ENCODE data around the gene BCL6B.
A peak's percentile ranks its signal among the peaks of the same experiment; 100 is the strongest.
"Not testable (repeated sequence)": the region's sequence is repeated elsewhere in the genome, so short reads cannot be mapped to it uniquely, and the experiment has no call there.

Gene BCL6B

DNA sequence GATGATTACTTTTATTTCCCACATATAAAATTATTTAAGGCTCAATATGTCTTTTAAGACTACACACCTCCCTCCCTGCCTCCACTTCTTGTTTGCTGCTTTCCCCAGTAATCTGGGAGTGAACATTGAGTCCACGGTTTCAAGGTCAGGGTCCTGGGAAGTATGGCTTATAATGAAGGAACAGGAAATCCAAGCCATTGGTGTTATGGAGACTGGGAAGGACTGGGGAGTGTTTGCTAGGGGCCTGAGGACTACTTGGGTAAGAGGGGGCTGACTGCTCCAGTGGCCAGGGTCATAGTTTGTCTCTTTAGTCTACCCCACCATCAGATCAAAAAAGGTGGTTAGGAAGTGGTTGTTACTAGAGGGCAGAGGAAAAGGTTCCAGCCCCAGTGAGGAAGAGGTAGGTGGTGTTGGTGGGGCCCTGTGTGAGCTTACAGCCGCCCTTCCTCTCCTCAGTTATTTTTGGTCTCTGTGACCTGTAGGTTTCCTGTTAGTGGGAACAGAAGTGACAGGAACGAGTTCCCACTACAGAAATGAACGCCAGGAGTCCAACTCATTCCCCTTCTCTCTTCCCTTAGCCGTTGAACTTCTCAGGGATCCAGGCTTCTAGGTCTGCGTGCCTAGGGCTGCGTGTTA is 12.2 kb downstream of the BCL6B start:
- no peak for DNase-seq

DNA sequence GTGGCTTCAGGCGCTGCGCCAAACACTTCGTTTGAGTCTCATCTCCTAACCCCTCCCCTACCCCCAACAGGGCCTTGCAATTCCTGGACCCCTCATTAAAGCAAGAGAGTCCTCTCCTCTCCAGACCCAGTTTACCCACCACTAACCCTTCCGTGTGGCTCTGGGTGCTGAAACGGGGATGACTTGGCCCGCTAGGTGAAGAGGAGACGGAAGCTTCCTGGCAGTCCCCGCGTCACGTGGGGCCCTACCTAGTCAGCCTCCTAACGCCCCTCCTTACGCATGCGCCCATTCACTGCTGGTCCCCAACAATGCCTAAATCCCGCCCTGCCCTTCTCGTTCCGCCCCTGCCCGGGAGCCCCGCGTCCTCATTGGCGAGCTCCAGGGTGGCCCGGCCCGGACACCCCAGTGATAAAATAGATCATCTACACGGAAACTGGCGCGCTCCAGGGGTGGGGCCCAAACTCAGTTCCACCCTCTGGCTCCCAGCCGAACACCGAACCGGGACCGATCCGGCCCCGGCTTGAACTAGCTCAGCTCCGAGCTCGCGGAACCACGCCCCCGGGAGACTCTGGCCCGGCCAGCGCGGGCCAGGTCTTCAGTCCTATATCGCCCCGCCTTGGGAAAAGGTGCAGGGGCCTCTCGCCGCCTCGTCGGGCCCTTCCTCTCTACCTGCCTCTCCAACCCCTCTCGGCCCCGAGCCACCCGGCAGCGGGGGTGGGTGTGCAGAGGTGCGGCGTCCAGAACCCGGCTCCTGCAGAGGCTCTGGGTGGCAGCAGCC is 12.9 kb downstream of the BCL6B start, which contains the start of gene SLC16A13:
Gene SLC16A13, plus strand, starts transcription at position 425 of the 778 bp plus-strand sequence. CDS start 368 bp downstream, outside the sequence.
- DNase-seq, result peak; percentile 95

DNA sequence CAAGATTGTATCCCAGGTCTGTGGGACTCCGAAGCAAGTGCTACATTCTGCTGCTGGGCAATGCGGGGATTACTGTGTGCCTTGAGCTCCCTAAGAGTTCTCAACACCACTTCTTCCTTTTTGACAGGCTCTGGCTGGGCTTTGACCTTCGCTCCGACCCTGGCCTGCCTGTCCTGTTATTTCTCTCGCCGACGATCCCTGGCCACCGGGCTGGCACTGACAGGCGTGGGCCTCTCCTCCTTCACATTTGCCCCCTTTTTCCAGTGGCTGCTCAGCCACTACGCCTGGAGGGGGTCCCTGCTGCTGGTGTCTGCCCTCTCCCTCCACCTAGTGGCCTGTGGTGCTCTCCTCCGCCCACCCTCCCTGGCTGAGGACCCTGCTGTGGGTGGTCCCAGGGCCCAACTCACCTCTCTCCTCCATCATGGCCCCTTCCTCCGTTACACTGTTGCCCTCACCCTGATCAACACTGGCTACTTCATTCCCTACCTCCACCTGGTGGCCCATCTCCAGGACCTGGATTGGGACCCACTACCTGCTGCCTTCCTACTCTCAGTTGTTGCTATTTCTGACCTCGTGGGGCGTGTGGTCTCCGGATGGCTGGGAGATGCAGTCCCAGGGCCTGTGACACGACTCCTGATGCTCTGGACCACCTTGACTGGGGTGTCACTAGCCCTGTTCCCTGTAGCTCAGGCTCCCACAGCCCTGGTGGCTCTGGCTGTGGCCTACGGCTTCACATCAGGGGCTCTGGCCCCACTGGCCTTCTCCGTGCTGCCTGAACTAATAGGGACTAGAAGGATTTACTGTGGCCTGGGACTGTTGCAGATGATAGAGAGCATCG is 15.4 kb downstream of the BCL6B start:
- DNase-seq, result no peak

DNA sequence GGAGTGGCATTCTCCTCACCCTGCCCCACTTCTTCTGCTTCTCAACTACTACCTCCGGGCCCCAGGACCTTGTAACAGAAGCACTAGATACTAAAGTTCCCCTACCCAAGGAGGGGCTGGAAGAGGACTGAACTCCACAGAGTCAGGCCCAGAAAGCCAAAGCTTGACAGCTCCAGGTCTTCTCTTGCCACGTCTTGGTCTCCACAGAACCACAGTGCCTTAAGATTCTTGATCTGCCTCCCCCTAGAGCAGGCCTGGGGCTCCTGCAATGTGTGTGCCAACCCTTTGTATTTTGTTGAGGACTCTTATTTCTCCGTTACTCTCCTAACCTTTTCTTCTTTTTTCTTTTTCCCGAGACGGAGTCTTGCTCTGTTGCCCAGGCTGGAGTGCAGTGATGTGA is 17.0 kb downstream of the BCL6B start:
- DNase-seq, result no peak

DNA sequence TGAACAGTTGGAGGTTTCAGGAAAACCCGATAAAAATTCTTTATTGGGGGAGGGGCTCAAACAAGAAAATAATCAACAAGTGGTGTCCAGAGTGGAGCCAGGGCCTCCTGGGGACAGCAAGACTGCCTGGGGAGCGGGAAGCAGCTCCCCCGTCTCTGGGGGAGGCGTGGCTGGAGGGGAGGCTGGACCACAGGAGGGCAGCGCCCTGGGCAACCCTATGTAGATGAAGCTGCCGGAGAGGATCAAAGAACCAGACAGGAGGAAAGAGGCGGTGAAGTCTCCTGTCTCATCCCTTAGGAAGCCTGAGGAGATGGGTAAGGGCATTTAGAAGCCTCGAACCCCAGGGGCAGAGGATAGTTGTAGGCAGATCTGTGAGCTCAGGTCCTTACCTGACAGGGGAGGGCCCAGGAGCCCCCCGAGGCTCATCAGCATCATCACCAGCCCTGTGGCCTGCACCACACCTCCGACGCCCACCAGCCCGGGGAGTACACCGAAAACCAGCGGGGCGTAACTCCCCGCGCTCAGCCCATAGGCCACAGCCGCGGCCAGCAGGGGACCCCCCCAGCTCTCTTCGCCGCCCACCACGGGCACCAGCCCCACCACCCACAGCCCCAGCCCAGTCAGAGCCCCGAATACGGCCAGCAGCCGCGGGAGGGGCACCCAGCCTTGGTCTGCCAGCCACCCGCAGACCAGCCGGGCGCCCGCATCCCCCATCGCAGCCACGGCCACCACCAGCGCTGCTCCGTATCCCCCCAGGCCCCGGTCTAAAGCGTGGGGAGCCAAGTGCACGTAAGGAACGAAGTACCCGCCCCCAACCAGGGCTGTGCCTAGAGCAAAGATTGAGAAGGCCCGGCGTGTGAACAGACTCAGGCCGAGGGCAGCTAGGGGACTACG is 19.0 kb downstream of the BCL6B start:
- DNase-seq, result no peak

DNA sequence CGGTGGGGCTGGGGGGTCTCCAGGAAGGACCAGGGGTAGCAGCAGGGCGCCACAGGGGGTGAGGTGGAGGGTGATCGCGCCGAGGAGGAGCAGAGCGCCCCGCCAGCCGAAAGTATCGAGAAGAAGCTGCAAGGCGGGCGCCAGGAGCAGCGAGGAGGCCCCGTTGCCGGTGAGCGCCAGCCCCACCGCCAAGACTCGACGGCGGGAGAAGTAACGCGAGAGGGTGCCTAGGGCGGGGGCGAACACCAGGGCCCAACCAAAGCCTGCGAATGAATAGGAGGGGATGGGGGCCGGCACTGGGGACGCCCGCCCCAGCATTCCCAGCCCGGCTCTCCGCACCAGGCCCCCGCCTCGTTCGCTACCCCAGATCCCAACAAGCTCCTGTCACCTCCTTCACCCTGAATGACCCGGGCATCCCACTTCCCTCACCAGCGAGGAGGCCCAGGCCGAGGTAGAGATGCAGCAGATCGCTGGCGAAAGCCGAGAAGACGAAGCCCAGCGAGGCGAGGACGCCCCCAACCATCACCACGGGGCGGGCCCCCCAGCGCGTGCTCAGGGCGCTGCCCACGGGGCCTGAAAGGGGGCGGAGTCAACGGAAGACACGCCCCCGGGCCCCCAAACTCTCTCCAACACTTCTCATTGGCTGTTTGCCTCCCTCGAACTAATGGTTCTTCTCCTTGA is 19.8 kb downstream of the BCL6B start:
- no peak for DNase-seq

DNA sequence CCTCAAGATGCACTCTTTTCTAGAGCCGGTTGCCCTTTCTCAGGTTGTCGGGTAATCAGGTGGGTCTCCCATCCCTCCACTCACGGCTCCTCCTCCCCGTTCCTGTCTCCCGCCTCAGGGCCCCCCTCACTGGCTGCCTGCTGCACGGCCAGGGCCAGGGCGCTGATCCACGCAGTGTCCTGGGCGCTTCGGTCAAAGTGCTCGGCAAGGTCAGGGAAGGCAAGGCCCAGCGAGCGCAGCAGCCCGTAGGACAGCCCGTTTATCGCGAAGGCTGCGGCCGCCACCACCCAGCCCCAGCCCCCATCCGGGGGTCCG is 20.3 kb downstream of the BCL6B start:
- no peak for DNase-seq

DNA sequence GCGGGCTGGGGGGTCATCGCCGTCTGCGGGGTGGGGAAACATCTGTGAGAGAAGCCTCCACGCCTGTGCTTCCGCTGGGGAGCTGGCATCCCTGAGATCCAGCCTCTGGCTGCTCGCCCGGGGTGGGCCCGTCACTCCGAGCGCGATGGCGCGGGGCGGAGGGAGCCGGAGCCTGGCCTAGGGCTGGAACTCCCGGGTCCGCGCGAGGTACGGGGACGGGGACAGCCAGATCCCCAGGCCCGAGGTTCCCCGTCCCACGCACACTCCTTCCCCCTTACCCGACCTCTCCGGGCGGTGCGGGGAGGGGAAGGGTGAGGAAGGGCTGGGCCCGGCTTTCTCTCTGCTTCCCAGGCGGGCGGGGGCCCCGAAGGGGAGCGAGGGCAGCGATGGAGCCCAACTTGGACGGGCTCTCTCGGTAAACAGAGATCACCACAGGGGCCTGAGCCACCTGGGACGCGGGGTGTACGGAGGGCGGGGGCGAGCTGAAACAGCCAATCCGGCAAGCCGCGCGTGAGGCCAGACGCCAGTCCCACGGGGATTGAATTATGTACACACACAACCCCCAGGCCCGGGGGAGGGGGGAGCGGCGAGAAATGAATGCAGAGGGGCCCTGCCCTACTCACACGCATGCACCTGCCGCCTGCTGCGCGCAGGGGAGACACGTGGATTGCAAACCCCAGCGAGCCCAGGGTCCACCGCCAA is 20.8 kb downstream of the BCL6B start, which contains the start of gene SLC16A11:
Gene SLC16A11, minus strand, starts transcription at position 596 of the 702 bp plus-strand sequence. Its CDS starts 579 bp downstream, at position 17.
- no peak for DNase-seq

DNA sequence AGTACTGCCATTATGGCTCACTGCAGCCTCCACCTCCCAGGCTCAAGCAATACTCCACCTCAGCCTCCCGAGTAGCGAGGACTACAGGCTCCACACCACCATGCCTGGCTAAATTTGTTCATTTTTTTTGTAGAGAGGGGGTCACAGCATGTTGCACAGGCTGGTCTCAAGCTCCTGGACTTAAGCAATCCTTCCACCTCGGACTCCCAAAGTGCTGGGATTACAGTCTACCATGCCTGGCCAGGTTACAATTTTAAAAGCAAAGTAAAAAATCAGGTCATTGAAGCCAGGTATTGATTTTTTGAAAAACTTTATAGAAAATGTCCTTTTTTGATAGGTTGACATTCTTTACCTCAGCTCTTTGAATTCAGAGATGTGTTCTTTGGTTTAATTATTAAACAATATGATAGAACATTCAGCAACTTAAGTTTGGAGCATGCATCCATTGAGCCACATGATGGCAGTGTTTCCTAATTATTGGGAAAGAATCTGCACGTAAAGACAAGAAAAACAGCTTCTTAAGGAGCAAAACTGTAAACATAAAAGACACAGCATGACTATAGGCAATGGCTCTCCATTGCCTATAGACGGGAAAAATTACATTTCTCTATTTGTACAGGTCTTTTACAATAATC is 22.8 kb downstream of the BCL6B start:
- DNase-seq, result peak; percentile 71

DNA sequence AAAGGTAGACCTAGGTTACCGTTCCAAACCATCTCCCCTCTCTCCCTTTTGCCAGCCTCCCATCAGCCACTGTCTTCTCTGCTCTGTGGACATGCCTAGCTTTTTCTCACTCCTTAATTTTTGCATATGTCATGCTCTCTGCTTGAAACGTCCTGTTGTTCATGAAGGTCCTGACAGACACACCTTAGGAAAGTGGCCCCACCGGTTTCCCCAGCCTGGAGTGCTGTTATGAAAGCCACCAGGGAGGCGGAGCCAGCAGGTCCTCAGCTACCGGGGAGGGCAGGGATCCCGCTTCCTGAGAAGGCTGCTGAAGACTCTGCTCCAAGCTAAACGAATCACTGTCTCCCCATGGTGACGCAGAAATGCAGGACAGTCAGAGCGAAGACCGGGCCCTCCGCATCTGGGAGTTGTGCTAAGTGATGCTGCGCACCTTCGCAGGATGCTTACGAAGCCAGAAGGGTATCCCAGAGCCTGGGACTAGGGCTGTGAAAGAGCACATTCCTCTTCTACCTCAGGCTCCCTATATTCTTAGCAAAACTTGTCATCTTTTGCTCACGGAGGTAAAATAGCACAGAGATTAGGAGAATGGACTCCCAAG is 23.4 kb downstream of the BCL6B start:
- no peak for DNase-seq

DNA sequence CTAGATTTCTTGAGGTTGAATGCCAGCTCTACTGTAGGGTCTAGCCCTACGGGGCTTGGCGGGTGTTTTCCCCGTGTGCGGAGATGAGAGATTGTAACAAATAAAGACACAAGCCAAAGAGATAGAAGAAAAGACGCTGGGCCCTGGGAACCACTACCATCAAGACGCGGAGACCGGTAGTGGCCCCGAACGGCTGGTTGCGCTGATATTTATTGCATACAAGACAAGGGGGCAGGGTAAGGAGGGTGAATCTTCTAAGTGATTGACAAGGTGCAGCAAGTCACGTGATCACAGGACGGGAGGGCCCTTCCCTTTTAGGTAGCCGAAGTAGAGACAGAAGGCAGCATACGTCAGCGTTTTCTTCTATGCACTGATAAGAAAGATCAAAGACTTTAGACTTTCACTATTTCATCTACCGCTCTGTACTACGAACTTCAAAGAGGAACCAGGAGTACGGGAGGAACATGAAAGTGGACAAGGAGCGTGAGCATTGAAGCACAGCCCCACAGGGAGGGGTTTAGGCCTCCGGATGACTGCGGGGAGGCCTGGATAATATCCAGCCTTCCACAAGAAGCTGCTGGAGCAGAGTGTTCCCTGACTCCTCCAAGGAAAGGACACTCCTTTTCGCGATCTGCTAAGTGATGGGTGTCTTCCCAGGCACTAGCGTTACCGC is 24.0 kb downstream of the BCL6B start:
- not testable (repeated sequence) for DNase-seq

DNA sequence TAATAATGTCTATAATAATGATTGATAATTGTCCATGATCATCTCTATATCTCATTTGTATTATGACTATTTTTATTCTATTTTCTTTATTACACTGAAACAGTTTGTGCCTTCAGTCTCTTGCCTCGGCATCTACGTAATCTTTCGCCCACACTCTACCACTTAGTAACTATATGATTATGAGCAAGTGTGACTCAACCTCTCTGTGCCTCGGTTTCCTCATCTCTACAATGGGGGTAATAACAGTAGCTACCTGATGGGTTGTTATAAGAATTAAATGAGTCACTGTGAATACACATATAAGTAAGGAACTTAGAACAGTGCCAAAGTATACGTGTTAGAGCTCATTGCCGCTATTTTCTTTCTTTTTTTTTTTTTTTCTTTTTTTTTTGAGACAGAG is 24.7 kb downstream of the BCL6B start:
- no peak for DNase-seq

DNA sequence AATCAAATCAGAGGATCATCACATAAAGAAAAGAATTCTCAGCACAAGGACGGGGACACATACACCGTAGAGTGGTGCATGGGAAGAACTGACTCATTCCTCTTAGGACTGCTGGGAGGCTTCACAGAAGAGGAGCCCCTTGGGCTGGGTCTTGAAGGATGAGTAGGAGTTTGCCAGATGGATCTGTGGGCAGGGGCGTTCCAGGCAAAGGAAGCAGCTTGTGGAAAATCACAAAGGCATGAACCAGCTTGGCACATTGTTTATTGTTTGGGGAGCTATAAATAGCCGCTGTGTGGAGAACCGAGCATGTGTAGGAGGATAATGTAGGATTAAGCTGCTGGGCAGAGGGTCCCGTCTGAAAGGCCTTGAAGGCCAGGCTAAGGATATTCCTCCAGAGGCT is 26.1 kb downstream of the BCL6B start:
- no peak for DNase-seq

DNA sequence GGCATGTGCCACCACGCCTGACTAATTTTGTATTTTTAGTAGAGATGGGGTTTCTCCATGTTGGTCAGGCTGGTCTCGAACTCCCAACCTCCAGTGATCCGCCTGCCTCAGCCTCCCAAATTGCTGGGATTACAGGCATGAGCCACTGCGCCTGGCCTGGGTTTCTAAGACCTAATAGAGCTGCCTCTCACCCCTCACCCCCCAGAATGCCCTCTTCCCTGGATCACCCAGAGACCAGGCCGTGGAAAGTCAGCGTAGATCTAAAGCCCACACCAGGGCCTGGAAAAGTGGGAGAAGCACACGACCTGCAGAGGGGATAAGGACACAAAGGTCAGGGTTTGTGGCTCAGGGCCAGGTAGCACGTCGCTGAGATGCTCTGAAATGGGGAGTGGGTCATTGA is 27.7 kb downstream of the BCL6B start:
- DNase-seq, result not testable (repeated sequence)

DNA sequence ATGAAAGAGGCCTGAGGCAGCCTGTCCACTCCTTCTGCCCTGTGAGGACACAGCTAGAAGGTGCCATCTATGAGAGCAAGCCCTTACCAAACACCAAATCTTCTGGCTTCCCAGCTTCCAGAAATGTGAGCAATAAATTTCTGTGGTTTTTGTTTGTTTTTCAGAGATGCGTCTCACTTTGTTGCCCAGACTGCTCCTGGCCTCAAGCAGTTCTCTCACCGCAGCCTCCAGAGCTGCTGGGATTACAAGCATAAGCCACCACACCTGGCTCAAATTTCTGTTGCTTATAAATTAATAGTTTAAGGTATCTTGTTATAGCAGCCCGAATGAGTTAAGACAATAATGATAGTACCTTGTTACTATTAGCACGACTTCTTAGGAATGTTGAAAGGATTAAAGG is 33.5 kb downstream of the BCL6B start:
- no peak for DNase-seq

DNA sequence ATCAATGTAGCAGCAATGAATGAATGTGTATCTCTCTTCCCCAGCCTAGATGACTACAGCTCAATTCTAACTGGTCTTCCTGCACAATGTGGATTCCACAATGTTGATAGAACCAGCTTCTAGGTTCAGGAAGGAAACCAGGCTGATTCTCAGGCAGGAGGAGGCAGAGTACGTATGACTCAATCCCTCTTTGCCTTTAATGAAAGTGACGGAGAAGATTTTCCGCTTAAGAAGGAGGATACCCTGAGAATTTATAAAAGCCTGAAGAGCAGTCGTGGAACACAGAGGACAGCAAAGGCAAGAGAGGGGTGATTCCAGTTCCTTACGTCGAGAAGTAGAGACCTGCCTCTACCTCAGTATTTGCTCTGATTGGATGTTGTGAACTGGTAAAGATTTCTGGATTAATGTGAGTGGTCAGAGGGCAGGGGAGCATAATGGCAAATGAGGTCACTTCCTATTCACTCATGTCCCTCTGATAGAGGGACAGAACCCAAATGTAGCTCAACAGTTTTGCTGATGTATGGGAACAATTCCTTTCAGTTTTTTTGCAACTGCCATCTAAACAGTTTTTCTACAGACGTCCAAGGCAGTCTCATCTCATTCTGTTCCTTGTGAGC is 36.1 kb downstream of the BCL6B start:
- DNase-seq, result no peak

DNA sequence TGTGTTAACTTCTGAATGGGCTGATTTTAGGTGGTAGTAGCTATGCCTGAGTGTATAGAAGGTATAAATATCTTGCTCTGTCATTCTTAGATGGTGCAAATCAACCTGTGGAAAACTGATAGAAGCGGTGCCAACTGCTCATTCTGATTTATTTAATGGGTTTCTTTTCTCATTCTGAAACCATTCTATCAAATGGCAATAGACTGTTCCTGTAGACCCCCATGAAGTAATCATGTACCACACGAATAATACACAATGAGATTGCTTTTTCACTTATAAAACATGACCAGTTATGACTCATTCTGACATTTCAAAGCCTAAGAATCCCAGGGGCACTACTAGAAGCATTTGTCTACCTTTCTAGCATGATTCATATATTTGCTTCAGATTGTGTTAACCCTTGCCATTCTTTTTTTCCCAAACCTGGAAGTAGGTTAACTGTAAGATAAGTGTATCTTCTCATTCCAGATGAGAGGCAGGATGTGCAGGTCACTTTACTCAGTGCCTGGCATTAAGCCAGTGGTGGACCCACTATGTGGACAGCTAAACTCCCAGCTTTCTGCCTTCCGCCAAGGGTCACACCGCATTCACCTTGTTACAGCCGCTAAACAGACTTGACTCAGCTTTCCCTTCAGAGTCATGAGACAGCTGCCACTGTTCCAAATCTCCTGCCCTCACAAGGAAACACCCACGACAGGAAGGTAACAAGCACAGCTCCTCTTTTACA is 37.5 kb downstream of the BCL6B start:
- DNase-seq, result peak; percentile 68

DNA sequence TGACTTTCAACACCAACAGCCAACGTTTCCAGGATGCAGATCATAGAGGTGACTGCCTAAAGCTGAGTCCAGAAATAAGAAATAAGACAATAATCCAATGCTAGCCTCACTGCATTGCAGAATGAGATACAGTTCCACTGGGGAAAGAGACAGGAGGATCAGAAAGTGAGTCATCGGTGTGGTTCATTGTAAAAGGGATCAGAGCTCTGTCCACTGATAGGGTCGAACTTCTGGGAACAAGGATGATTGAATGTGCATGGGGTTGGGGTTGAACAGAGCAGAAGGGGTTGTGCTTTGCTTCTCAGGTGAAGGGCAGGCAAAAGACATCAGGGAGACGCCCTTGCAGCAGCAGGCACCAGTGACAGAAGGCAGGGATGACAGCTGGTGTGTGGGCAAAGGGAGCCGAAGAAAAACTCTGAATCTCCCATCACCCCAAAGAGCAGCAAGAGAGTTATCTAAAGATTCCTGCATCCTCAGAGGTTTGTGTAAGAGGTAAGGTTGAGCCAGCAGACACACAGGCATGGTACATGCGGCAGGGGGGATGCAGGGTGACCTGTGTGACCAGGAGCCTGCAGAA is 40.8 kb downstream of the BCL6B start:
- no peak for DNase-seq

Data from fibroblast of skin of right biceps (primary cell).